Peyer's patch (tissue), 4 donors: ENCODE data around the gene CRNN. TPM values are rescaled to one million over a fixed set of nuclear protein-coding genes. Genes with fewer than 3 reads are reported as not detected.

Experiments used
- DNase-seq, 3 donors: peaks; one replicate each; pipeline ENCODE4 v3.0.0-alpha.2; 2017 to 2019
- H3K27ac ChIP-seq, 4 donors: fragments of 200-600 bp; sonication (generic); one replicate each; pipeline ENCODE4 v1.5.1; 2016 to 2019
- H3K27me3 ChIP-seq, 2 donors: fragments of 200-600 bp; sonication (generic); one replicate each; pipeline ENCODE4 v1.5.1; 2019
- H3K36me3 ChIP-seq, 3 donors: fragments of 200-600 bp; sonication (generic); one replicate each; pipeline ENCODE4 v1.5.1; 2016 to 2019
- H3K4me1 ChIP-seq, 4 donors: fragments of 200-600 bp; sonication (generic); one replicate each; pipeline ENCODE4 v1.5.1; 2016 to 2019
- H3K4me3 ChIP-seq, 4 donors: fragments of 200-600 bp; sonication (generic); 1 replicate in 3 of 4; 2 replicates in 1 of 4; pipeline ENCODE4 v1.5.1; 2016 to 2019; ENCODE audit warnings: mild to moderate bottlenecking in 1 of 4
- H3K9me3 ChIP-seq, 4 donors: fragments of 200-600 bp; sonication (generic); one replicate each; pipeline ENCODE4 v1.5.1; 2016 to 2019; ENCODE audit warnings: mild to moderate bottlenecking in 1 of 4
- POLR2A ChIP-seq, 2 donors: fragments of 450-650 bp; IDR thresholded peaks; one replicate each; pipeline ENCODE4 v1.5.1; 2017; ENCODE audit warnings: antibody characterized with exemption in 2 of 2, mild to moderate bottlenecking in 2 of 2, moderate library complexity in 2 of 2
- total RNA-seq, 4 donors: library from RNA; depleted of rRNA; stranded (reverse); fragments of >200 nt; gene quantifications; one replicate each; pipeline ENCODE4 v1.1.0, GENCODE V29; 2016
- TF ChIP-seq, protein P1 (sequence below), 6 experiments: fragments of 450-650 bp in 4 of 6; fragments of 200-600 bp in 2 of 6; sonication (generic) in 1 of 6; IDR thresholded peaks; one replicate each; pipeline ENCODE4 v1.5.1; 2017 to 2019; ENCODE audit warnings: antibody characterized with exemption in 6 of 6, mild to moderate bottlenecking in 3 of 6, moderate library complexity in 1 of 6

The CRNN gene
- total RNA-seq, 4 donors from 2014 or later = 0.67 TPM; not detected in 3

DNA sequence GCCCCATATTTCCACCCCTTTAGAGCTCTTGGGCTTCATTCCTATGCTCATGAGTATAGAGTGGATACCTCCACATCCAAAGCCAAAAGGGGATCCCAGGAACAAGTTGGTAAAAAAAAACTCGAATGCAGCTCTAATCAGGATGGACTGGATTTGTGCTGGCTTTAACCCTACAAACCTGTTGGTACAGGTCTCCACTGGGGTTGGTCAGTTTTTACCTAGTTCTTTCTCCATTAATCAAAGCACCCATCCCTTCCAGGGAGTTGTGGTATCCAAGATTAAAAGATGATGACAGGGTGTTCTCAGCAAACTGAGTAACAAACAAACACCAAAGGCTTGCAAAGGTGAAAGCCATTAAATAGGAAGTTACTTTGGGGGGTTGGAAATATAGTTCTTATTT is 5.9 kb upstream of the CRNN start:
- no peaks in the 10 kb centered on the region for H3K27me3 ChIP-seq
- H3K9me3 ChIP-seq = peaks cover 0 to 3% (median 0%) of the 10 kb centered on the region in 4 donors
- H3K27ac ChIP-seq = no peak overlapping the region
- DNase-seq = no peak
- no peak overlapping the region for H3K4me3 ChIP-seq
- H3K4me1 ChIP-seq = no peaks in the 10 kb centered on the region
- H3K36me3 ChIP-seq = no peaks in the 10 kb centered on the region
- TF ChIP-seq, protein P1, sequence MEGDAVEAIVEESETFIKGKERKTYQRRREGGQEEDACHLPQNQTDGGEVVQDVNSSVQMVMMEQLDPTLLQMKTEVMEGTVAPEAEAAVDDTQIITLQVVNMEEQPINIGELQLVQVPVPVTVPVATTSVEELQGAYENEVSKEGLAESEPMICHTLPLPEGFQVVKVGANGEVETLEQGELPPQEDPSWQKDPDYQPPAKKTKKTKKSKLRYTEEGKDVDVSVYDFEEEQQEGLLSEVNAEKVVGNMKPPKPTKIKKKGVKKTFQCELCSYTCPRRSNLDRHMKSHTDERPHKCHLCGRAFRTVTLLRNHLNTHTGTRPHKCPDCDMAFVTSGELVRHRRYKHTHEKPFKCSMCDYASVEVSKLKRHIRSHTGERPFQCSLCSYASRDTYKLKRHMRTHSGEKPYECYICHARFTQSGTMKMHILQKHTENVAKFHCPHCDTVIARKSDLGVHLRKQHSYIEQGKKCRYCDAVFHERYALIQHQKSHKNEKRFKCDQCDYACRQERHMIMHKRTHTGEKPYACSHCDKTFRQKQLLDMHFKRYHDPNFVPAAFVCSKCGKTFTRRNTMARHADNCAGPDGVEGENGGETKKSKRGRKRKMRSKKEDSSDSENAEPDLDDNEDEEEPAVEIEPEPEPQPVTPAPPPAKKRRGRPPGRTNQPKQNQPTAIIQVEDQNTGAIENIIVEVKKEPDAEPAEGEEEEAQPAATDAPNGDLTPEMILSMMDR (IDR thresholded peaks at IDR 0.05) = no peak
- TF ChIP-seq POLR2A (IDR thresholded peaks at IDR 0.05) = no peak

DNA sequence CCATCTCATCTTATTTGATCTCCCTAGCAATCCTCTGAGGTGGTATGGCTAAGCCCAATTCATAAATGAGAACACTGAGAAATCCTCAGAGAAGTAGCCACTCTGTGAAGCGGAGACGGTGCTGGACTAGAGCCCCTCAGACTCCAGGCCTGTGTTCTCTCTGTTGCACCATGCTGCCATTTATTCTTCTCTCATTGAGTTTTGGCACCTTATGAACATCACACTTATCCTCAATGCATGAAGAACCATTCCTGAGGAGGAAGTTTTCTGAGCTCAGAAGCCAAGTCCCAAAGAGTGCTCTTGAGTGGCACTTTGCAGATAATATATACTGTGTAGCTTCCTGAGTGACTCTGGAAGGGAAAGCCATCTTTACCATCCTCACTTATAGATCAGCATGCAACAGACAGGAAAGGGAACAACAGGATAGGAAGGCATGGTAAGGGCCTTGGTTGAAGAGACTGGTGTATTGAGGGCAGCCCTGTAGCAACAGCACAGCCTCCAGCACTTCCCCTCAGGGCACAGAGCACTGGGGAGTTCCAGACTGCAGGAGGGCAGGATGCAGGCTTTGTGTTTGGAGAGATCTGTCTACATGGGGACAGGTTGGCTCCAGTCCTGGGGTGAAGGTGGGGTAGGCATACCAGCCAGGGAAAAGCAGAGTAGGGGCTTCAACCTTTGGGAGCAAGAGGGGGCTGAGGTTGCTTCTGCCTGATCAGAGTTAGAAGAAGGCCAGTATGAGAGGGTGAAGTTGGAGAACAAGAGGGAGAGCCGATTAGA is 1.6 kb upstream of the CRNN start:
- no peaks in the 10 kb centered on the region for H3K27me3 ChIP-seq
- H3K9me3 ChIP-seq = no peaks in the 10 kb centered on the region
- no peak overlapping the region for H3K27ac ChIP-seq
- DNase-seq = no peak
- no peaks in the 10 kb centered on the region for H3K4me1 ChIP-seq
- H3K4me3 ChIP-seq = no peak overlapping the region
- no peak for TF ChIP-seq POLR2A (IDR thresholded peaks at IDR 0.05)
- TF ChIP-seq, protein P1 (IDR thresholded peaks at IDR 0.05) = no peak
- H3K36me3 ChIP-seq = no peaks in the 10 kb centered on the region

DNA sequence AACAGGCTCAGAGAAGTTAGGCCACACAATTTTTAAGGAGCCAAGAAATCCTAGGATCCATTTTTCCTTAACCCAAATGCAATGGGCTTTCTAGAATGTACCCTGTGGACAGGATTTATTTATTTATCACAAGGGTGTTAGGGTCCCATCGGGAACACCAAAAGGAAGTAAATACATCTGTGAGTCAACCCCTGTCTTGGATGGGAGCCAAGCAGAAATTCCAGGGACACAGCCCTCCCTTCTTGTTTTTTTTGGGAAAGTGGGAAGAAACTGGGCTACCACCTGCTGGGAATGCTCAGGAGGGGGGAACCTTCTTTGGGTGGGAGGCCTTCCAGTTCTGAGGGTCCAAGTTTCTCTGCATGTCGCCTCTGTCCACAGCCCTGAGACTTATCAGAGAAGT is 1.3 kb downstream of the CRNN start:
- no peaks in the 10 kb centered on the region for H3K4me1 ChIP-seq
- no peak overlapping the region for H3K4me3 ChIP-seq
- no peaks in the 10 kb centered on the region for H3K36me3 ChIP-seq
- H3K9me3 ChIP-seq = no peaks in the 10 kb centered on the region
- H3K27me3 ChIP-seq = no peaks in the 10 kb centered on the region
- H3K27ac ChIP-seq = no peak overlapping the region
- DNase-seq = no peak
- TF ChIP-seq, protein P1 (IDR thresholded peaks at IDR 0.05) = no peak
- TF ChIP-seq POLR2A (IDR thresholded peaks at IDR 0.05) = no peak

GRCh38 chr1:152411134-152411533 is 2.9 kb downstream of the CRNN start:
- H3K4me1 ChIP-seq = no peaks in the 10 kb centered on the region
- H3K4me3 ChIP-seq = no peak overlapping the region
- H3K27me3 ChIP-seq = no peaks in the 10 kb centered on the region
- no peak overlapping the region for H3K27ac ChIP-seq
- no peaks in the 10 kb centered on the region for H3K9me3 ChIP-seq
- no peak for DNase-seq
- H3K36me3 ChIP-seq = no peaks in the 10 kb centered on the region
- TF ChIP-seq, protein P1 (IDR thresholded peaks at IDR 0.05) = no peak
- TF ChIP-seq POLR2A (IDR thresholded peaks at IDR 0.05) = no peak

- DNase-seq = no peak
- Histone ChIP-seq H3K4me1 (no peaks in the 10 kb centered on the region), H3K27ac (no peak overlapping the region)
Observed at GRCh38 chr1:152410599-152410998, 3.5 kb downstream of the CRNN start.

More at GRCh38 chr1:152410599-152410998, 3.5 kb downstream of the CRNN start:
- Histone ChIP-seq H3K27me3 (no peaks in the 10 kb centered on the region), H3K4me3 (no peak overlapping the region), H3K36me3 (no peaks in the 10 kb centered on the region), H3K9me3 (no peaks in the 10 kb centered on the region)
- TF ChIP-seq, protein P1 (IDR thresholded peaks at IDR 0.05) = no peak
- no peak for TF ChIP-seq POLR2A (IDR thresholded peaks at IDR 0.05)
